GM12874 (cell line): Measurements from ENCODE around the gene SERPINA5.

ENCODE experiments used
- CTCF ChIP-seq: IDR thresholded peaks from 2 replicates; pipeline ENCODE4 v1.5.1; 2011; ENCODE audit warnings: low read depth, mild to moderate bottlenecking, control low read depth, low read length, moderate library complexity; ENCODE audit not compliant: insufficient read depth

Gene SERPINA5

GRCh38 chr14:94582851-94583250 is 1.6 kb downstream of the SERPINA5 start:
- no peak for TF ChIP-seq CTCF

GRCh38 chr14:94583557-94583956 is 2.3 kb downstream of the SERPINA5 start:
- no peak for TF ChIP-seq CTCF

- TF ChIP-seq CTCF, result no peak
Observed at GRCh38 chr14:94584591-94585280, 3.5 kb downstream of the SERPINA5 start.

GRCh38 chr14:94586635-94587034 is 5.4 kb downstream of the SERPINA5 start:
- TF ChIP-seq CTCF, result no peak

- no peak for TF ChIP-seq CTCF
Observed at GRCh38 chr14:94588311-94588710, 7.1 kb downstream of the SERPINA5 start.

- no peak for TF ChIP-seq CTCF
Observed at GRCh38 chr14:94591073-94591472, 9.8 kb downstream of the SERPINA5 start.

- no peak for TF ChIP-seq CTCF
Observed at GRCh38 chr14:94591871-94592270, 10.6 kb downstream of the SERPINA5 start.
